DMS 273 (cell line): Measurements from ENCODE around the gene GOLGA6A.
"Not testable (repeated sequence)": the region's sequence is repeated elsewhere in the genome, so short reads cannot be mapped to it uniquely, and the experiment has no call there.

ENCODE experiments used
- DNase-seq: peaks from one replicate; lab custom pipeline; 2025; ENCODE audit not compliant: unreplicated experiment; lab: John Stamatoyannopoulos, UW

Gene GOLGA6A

GRCh38 chr15:74082450-74082849 is at the start of gene GOLGA6A:
GOLGA6A (minus strand) TSS chr15:74082550; CDS start chr15:74082509, 41 bp downstream.
- DNase-seq, result not testable (repeated sequence)

- DNase-seq, result no peak
Observed at GRCh38 chr15:74131628-74132413, 49.5 kb upstream of the GOLGA6A start.

GRCh38 chr15:74130849-74131627 is 48.7 kb upstream of the GOLGA6A start:
- no peak for DNase-seq

- DNase-seq, result peak; percentile 37
Observed at GRCh38 chr15:74130155-74130848, 48.0 kb upstream of the GOLGA6A start, which contains the start of gene ISLR2. ISLR2 (plus strand) TSS chr15:74130586; CDS start chr15:74132755, 2,169 bp downstream.

GRCh38 chr15:74129586-74130154 is 47.3 kb upstream of the GOLGA6A start:
- no peak for DNase-seq

- no peak for DNase-seq
Observed at GRCh38 chr15:74128785-74129585, 46.6 kb upstream of the GOLGA6A start.

GRCh38 chr15:74127954-74128784 is 45.8 kb upstream of the GOLGA6A start:
- no peak for DNase-seq

GRCh38 chr15:74127255-74127953 is 45.1 kb upstream of the GOLGA6A start:
- peak; percentile 92 for DNase-seq

- DNase-seq, result no peak
Observed at GRCh38 chr15:74124759-74125158, 42.4 kb upstream of the GOLGA6A start.

- no peak for DNase-seq
Observed at GRCh38 chr15:74124196-74124595, 41.8 kb upstream of the GOLGA6A start.

- no peak for DNase-seq
Observed at GRCh38 chr15:74123658-74124057, 41.3 kb upstream of the GOLGA6A start.

GRCh38 chr15:74123131-74123429 is 40.7 kb upstream of the GOLGA6A start:
- DNase-seq, result peak; percentile 30

- DNase-seq, result no peak
Observed at GRCh38 chr15:74122403-74123130, 40.2 kb upstream of the GOLGA6A start.

- no peak for DNase-seq
Observed at GRCh38 chr15:74121858-74122257, 39.5 kb upstream of the GOLGA6A start.

GRCh38 chr15:74121039-74121438 is 38.7 kb upstream of the GOLGA6A start:
- DNase-seq, result no peak

GRCh38 chr15:74120426-74120825 is 38.1 kb upstream of the GOLGA6A start:
- DNase-seq, result no peak

- no peak for DNase-seq
Observed at GRCh38 chr15:74109713-74110112, 27.4 kb upstream of the GOLGA6A start.

GRCh38 chr15:74108611-74109010 is 26.3 kb upstream of the GOLGA6A start:
- DNase-seq, result not testable (repeated sequence)
